Endodermal cell (in vitro differentiated cells): ENCODE data around the gene RILPL1. TPM values are rescaled to one million over a fixed set of nuclear protein-coding genes. Genes with fewer than 3 reads are reported as not detected.
"Not testable (repeated sequence)": the region's sequence is repeated elsewhere in the genome, so short reads cannot be mapped to it uniquely, and the experiment has no call there.

Experiments
- DNase-seq: peaks from one replicate; pipeline ENCODE4 v3.0.0-alpha.2; 2017
- H3K27ac ChIP-seq: 2 replicates; pipeline ENCODE4 v1.5.1; 2013; ENCODE audit warnings: mild to moderate bottlenecking, low read depth, low read length, moderate library complexity
- H3K27me3 ChIP-seq: 2 replicates; pipeline ENCODE4 v1.6.1; 2013; ENCODE audit warnings: mild to moderate bottlenecking, low read length, moderate library complexity; ENCODE audit not compliant: insufficient read depth, control insufficient read depth, poor library complexity, severe bottlenecking
- H3K36me3 ChIP-seq: 2 replicates; pipeline ENCODE4 v1.7.0; 2013; ENCODE audit warnings: mild to moderate bottlenecking, low read length, moderate library complexity; ENCODE audit not compliant: control insufficient read depth, insufficient read depth
- H3K4me1 ChIP-seq: one replicate; pipeline ENCODE4 v1.7.0; 2013; ENCODE audit warnings: low read length; ENCODE audit not compliant: control insufficient read depth, insufficient read depth
- H3K4me3 ChIP-seq: 2 replicates; pipeline ENCODE4 v1.5.1; 2013; ENCODE audit warnings: mild to moderate bottlenecking, low read length, moderate library complexity
- H3K9ac ChIP-seq: 2 replicates; pipeline ENCODE4 v1.6.1; 2013; ENCODE audit warnings: mild to moderate bottlenecking, low read length, moderate library complexity; ENCODE audit not compliant: poor library complexity, severe bottlenecking; ENCODE audit errors: extremely low read depth
- H3K9me3 ChIP-seq: 2 replicates; pipeline ENCODE4 v1.6.1; 2013; ENCODE audit warnings: mild to moderate bottlenecking, low read length, moderate library complexity; ENCODE audit not compliant: control insufficient read depth
- H3K27ac Mint-ChIP-seq: 2 replicates; pipeline ENCODE4 v1.8.0; 2020; ENCODE audit warnings: mixed read lengths
- H3K27me3 Mint-ChIP-seq: 2 replicates; pipeline ENCODE4 v1.8.0; 2021; ENCODE audit warnings: mild to moderate bottlenecking, mixed read lengths; ENCODE audit not compliant: insufficient read depth
- H3K36me3 Mint-ChIP-seq: 2 replicates; pipeline ENCODE4 v1.8.0; 2020; ENCODE audit warnings: low read depth, mixed read lengths
- H3K4me1 Mint-ChIP-seq: 2 replicates; pipeline ENCODE4 v1.8.0; 2020; ENCODE audit warnings: mixed read lengths
- H3K4me3 Mint-ChIP-seq: 2 replicates; pipeline ENCODE4 v1.8.0; 2020; ENCODE audit warnings: mild to moderate bottlenecking, moderate library complexity, mixed read lengths
- H3K9me3 Mint-ChIP-seq: 2 replicates; pipeline ENCODE4 v1.8.0; 2020; ENCODE audit warnings: mild to moderate bottlenecking, mixed read lengths
- WGBS, 2 experiments: methylation state at CpG; one replicate each; pipeline versions ENCODE4 v1.1.5 to v1.1.7; 2013; ENCODE audit warnings: missing lambda C conversion rate in 2 of 2, mixed read lengths in 1 of 2; ENCODE audit not compliant: insufficient coverage in 1 of 2, insufficient read length in 1 of 2; 5-methylcytosine and 5-hydroxymethylcytosine counted together
- total RNA-seq, 2 donors: library from RNA; stranded (reverse); fragmentation: NEBNext Ultra II Directional in 1 of 2; extraction: Animal tissue kit (Norgen Biotek cat#: 25700) in 1 of 2; gene quantifications; 2 replicates in 1 of 2; 3 replicates in 1 of 2; pipeline ENCODE4 v1.2.1, GENCODE V29; 2021
- TF ChIP-seq, protein P1 (sequence below): fragments of 200-600 bp; sonication (generic); conservative IDR thresholded peaks from 2 replicates; pipeline ENCODE4 v1.5.0; 2021; ENCODE audit warnings: antibody characterized with exemption, mild to moderate bottlenecking

Gene RILPL1
- total RNA-seq, 2 donors from 2014 or later: 19.0 to 25.2 TPM

DNA sequence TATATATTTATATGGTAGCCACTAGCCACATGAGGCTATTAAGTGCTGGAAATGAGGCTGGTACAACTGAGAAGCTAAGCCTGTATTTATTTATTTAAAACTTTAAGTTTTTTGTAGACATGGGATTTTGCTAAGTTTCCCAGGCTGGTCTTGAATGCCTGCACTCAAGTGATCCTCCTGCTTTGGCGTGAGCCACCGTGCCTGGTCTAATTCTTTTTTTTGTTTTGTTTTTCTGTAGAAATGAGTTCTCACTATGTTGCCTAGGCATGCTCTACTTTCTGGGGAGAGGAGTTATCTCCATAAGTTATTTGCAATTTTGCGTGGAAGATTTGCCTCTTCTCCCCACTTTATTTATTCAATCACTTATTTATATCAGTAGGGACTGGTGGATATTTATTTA is 80.4 kb downstream of the RILPL1 start:
- Histone ChIP-seq H3K27me3 (no peaks in the 10 kb centered on the region), H3K4me3 (no peak overlapping the region), H3K9ac (no peak overlapping the region), H3K4me1 (no peaks in the 10 kb centered on the region), H3K27ac (no peak overlapping the region), H3K9me3 (no peaks in the 10 kb centered on the region), H3K36me3 (no peaks in the 10 kb centered on the region)
- Mint-ChIP-seq H3K27me3 (no peaks in the 10 kb centered on the region), H3K9me3 (no peaks in the 10 kb centered on the region), H3K36me3 (no peaks in the 10 kb centered on the region), H3K4me1 (no peaks in the 10 kb centered on the region), H3K4me3 (no peak overlapping the region), H3K27ac (no peak overlapping the region)
- TF ChIP-seq, protein P1, sequence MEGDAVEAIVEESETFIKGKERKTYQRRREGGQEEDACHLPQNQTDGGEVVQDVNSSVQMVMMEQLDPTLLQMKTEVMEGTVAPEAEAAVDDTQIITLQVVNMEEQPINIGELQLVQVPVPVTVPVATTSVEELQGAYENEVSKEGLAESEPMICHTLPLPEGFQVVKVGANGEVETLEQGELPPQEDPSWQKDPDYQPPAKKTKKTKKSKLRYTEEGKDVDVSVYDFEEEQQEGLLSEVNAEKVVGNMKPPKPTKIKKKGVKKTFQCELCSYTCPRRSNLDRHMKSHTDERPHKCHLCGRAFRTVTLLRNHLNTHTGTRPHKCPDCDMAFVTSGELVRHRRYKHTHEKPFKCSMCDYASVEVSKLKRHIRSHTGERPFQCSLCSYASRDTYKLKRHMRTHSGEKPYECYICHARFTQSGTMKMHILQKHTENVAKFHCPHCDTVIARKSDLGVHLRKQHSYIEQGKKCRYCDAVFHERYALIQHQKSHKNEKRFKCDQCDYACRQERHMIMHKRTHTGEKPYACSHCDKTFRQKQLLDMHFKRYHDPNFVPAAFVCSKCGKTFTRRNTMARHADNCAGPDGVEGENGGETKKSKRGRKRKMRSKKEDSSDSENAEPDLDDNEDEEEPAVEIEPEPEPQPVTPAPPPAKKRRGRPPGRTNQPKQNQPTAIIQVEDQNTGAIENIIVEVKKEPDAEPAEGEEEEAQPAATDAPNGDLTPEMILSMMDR: no peak
- DNase-seq: no peak
- 97% methylated on average over 2 of the region's 3 CpGs; no CpG with 5 or more reads in 1 of the 2 experiments for WGBS, 2 experiments

DNA sequence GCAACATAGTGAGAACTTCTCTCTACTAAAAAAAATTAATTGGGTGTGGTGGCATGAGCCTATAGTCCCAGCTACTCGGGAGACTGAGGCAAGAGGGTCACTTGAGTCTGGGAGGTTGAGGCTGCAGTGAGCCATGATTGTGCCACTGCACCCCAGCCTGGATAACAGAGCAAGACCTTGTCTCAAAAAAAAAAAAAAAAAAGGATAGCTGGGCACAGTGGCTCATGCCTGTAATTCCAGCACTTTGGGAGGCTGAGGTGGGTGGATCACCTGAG is 81.3 kb downstream of the RILPL1 start:
- H3K27me3 Mint-ChIP-seq, DNase-seq, H3K9me3 Mint-ChIP-seq, H3K27ac ChIP-seq, H3K9ac ChIP-seq, H3K36me3 Mint-ChIP-seq, H3K36me3 ChIP-seq, H3K4me3 ChIP-seq, H3K4me3 Mint-ChIP-seq, H3K27ac Mint-ChIP-seq, H3K27me3 ChIP-seq, H3K4me1 Mint-ChIP-seq, H3K4me1 ChIP-seq, H3K9me3 ChIP-seq: not testable (repeated sequence)
- WGBS, 2 experiments: 0% methylated on average over 1 of the region's 1 CpG

DNA sequence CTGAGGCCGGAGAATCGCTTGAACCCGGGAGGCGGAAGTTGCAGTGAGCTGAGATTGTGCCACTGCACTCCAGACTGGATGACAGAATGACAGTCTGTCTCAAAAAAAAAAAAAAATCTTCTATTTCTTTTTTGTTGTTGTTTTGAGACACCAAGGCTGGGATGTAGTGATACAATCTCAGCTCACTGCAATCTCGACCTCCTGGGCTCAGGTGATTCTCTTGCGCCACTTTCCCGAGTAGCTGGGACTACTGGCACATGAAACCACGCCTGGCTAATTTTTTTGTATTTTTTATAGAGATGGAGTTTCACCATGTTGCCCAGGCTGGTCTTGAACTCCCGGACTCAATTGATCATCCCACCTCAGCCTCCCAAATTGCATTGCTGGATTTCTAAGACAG is 82.9 kb downstream of the RILPL1 start:
- no peaks in the 10 kb centered on the region for H3K36me3 Mint-ChIP-seq
- Histone ChIP-seq H3K36me3 (no peaks in the 10 kb centered on the region), H3K4me1 (no peaks in the 10 kb centered on the region), H3K27me3 (no peaks in the 10 kb centered on the region), H3K4me3 (no peak overlapping the region), H3K27ac (no peak overlapping the region), H3K9ac (no peak overlapping the region), H3K9me3 (no peaks in the 10 kb centered on the region)
- no peaks in the 10 kb centered on the region for H3K27me3 Mint-ChIP-seq
- TF ChIP-seq, protein P1: no peak
- 96 to 98% methylated on average over 4 to 9 of the region's 9 CpGs for WGBS, 2 experiments
- no peaks in the 10 kb centered on the region for H3K9me3 Mint-ChIP-seq
- H3K27ac Mint-ChIP-seq: no peak overlapping the region
- DNase-seq: no peak
- H3K4me1 Mint-ChIP-seq: peaks cover 7% of the 10 kb centered on the region
- H3K4me3 Mint-ChIP-seq: no peak overlapping the region

GRCh38 chr12:123449856-123450255 is 83.7 kb downstream of the RILPL1 start:
- H3K4me3 ChIP-seq: no peak overlapping the region
- H3K9me3 Mint-ChIP-seq: no peaks in the 10 kb centered on the region
- DNase-seq: no peak
- no peaks in the 10 kb centered on the region for H3K36me3 Mint-ChIP-seq
- H3K4me1 ChIP-seq: no peaks in the 10 kb centered on the region
- H3K9me3 ChIP-seq: no peaks in the 10 kb centered on the region
- H3K27me3 ChIP-seq: no peaks in the 10 kb centered on the region
- 88 to 96% methylated on average over 3 to 4 of the region's 4 CpGs for WGBS, 2 experiments
- H3K4me3 Mint-ChIP-seq: no peak overlapping the region
- no peak overlapping the region for H3K27ac ChIP-seq
- H3K9ac ChIP-seq: no peak overlapping the region
- TF ChIP-seq, protein P1: no peak
- no peaks in the 10 kb centered on the region for H3K36me3 ChIP-seq
- H3K4me1 Mint-ChIP-seq: peaks cover 7% of the 10 kb centered on the region
- H3K27ac Mint-ChIP-seq: no peak overlapping the region
- no peaks in the 10 kb centered on the region for H3K27me3 Mint-ChIP-seq
